Endothelial cell of umbilical vein (primary cell): ENCODE measurements around the gene TMEM51.

Experiments
- CTCF ChIP-seq, 2 donors: IDR thresholded peaks; 1 replicate in 1 of 2; 2 replicates in 1 of 2; pipeline ENCODE4 v1.5.1; 2011; ENCODE audit warnings: low read length in 2 of 2, mild to moderate bottlenecking in 2 of 2, moderate library complexity in 2 of 2, control low read depth in 1 of 2, inconsistent platforms in 1 of 2, low read depth in 1 of 2; ENCODE audit not compliant: insufficient read depth in 1 of 2; ENCODE audit errors: extremely low read depth in 1 of 2
- EZH2 ChIP-seq: IDR thresholded peaks from 2 replicates; pipeline ENCODE4 v1.6.1; 2012; ENCODE audit warnings: borderline replicate concordance, low read depth, mild to moderate bottlenecking, moderate library complexity, low read length, inconsistent platforms; ENCODE audit not compliant: severe bottlenecking
- MAX ChIP-seq: IDR thresholded peaks from 2 replicates; pipeline ENCODE4 v1.6.1; 2011; ENCODE audit not compliant: insufficient read depth, insufficient read length
- MYC ChIP-seq: IDR thresholded peaks from one replicate; pipeline ENCODE4 v1.6.1; 2011; ENCODE audit warnings: mild to moderate bottlenecking, low read depth, low read length
- POLR2A ChIP-seq: IDR thresholded peaks from 2 replicates; pipeline ENCODE4 v1.6.1; 2012; ENCODE audit warnings: low read depth, mild to moderate bottlenecking, control low read depth, low read length
- POLR2AphosphoS5 ChIP-seq: IDR thresholded peaks from 2 replicates; pipeline ENCODE4 v1.6.1; 2012; ENCODE audit warnings: low read depth, mild to moderate bottlenecking, control low read depth, low read length, moderate library complexity; ENCODE audit not compliant: insufficient read depth

GRCh38 chr1:15155191-15155590, 1.6 kb downstream of the TMEM51 start:
- TF ChIP-seq CTCF (IDR thresholded peaks at IDR 0.05; ENCODE audit: extremely low read depth in 1 of 2, insufficient read depth in 1 of 2, low read depth in 1 of 2, low read length in 2 of 2) = no peak
- TF ChIP-seq MAX = no peak
- TF ChIP-seq POLR2AphosphoS5 = no peak
- TF ChIP-seq EZH2 = no peak
- no peak for TF ChIP-seq POLR2A
- no peak for TF ChIP-seq MYC
